SK-N-SH (cell line): ENCODE data around the gene RPS8. TPM values are rescaled to one million over a fixed set of nuclear protein-coding genes. Genes with fewer than 3 reads are reported as not detected.

Experiments used
- CTCF ChIA-PET: fragments of 300-600, 350-600 bp; formaldehyde crosslinking; extraction: SDS; loops from one replicate; lab custom pipeline; 2021; lab: Yijun Ruan, JAX
- POLR2A ChIA-PET: fragments of 350-600 bp; sonication (Branson Sonifier 250); formaldehyde crosslinking; extraction: SDS; loops from one replicate; lab custom pipeline; 2020; ENCODE audit warnings: antibody characterized with exemption, inconsistent platforms; lab: Yijun Ruan, JAX
- DNase-seq: peaks from one replicate; pipeline ENCODE4 v3.0.0; 2012
- H2AFZ ChIP-seq: fragments of 200-600 bp; sonication (generic); 2 replicates; pipeline ENCODE4 v1.8.1; 2016; ENCODE audit warnings: antibody characterized with exemption, mild to moderate bottlenecking, low read depth
- H3F3A ChIP-seq: fragments of 200-600 bp; sonication (generic); replicated peaks from 2 replicates; pipeline ENCODE3; 2016; ENCODE audit warnings: antibody characterized with exemption, mild to moderate bottlenecking; ENCODE audit not compliant: insufficient read depth
- H3K27ac ChIP-seq, 2 experiments: fragments of 200-500 bp in 1 of 2; fragments of 200-600 bp in 1 of 2; sonication (Bioruptor generic) in 1 of 2; sonication (generic), shearing (Covaris generic) in 1 of 2; 2 replicates each; pipeline versions ENCODE4 v1.5.1 to v1.6.1; 2014 to 2016; ENCODE audit warnings: low read depth in 2 of 2, inconsistent platforms in 1 of 2, low read length in 1 of 2, mild to moderate bottlenecking in 1 of 2, mixed read lengths in 1 of 2
- H3K27me3 ChIP-seq: fragments of 200-600 bp; sonication (generic), shearing (Covaris generic); 2 replicates; pipeline ENCODE4 v1.6.1; 2016; ENCODE audit warnings: mixed run types; ENCODE audit not compliant: insufficient read depth
- H3K36me3 ChIP-seq, 2 experiments: fragments of 200-500 bp in 1 of 2; fragments of 200-600 bp in 1 of 2; sonication (Bioruptor generic) in 1 of 2; sonication (generic) in 1 of 2; replicated peaks in 1 of 2; 2 replicates each; pipeline versions ENCODE3 to v1.5.1; 2014 to 2016; ENCODE audit warnings: low read length in 1 of 2, mild to moderate bottlenecking in 1 of 2; ENCODE audit not compliant: insufficient read depth in 2 of 2, control insufficient read depth in 1 of 2
- H3K4me1 ChIP-seq, 2 experiments: fragments of 200-500 bp in 1 of 2; fragments of 200-600 bp in 1 of 2; sonication (Bioruptor generic) in 1 of 2; sonication (generic), shearing (Covaris generic) in 1 of 2; 2 replicates each; pipeline versions ENCODE4 v1.5.1 to v1.6.1; 2014 to 2016; ENCODE audit warnings: low read depth in 1 of 2, low read length in 1 of 2, mixed run types in 1 of 2; ENCODE audit not compliant: insufficient read depth in 2 of 2, control insufficient read depth in 1 of 2
- H3K4me2 ChIP-seq: fragments of 200-600 bp; sonication (generic), shearing (Covaris generic); 2 replicates; pipeline ENCODE4 v1.6.1; 2017; ENCODE audit warnings: mixed run types
- H3K4me3 ChIP-seq, 2 experiments: fragments of 200-500 bp in 1 of 2; fragments of 200-600 bp in 1 of 2; sonication (Bioruptor generic) in 1 of 2; sonication (generic), shearing (Covaris generic) in 1 of 2; 2 replicates each; pipeline versions ENCODE4 v1.5.1 to v1.8.1; 2014 to 2016; ENCODE audit warnings: low read depth in 2 of 2, inconsistent platforms in 1 of 2, low read length in 1 of 2, mild to moderate bottlenecking in 1 of 2, mixed read lengths in 1 of 2, moderate library complexity in 1 of 2
- H3K79me2 ChIP-seq: fragments of 200-600 bp; sonication (generic); 2 replicates; pipeline ENCODE4 v1.8.1; 2017; ENCODE audit warnings: mild to moderate bottlenecking; ENCODE audit not compliant: insufficient read depth
- H3K9ac ChIP-seq: fragments of 200-600 bp; sonication (generic); 2 replicates; pipeline ENCODE4 v1.6.1; 2017; ENCODE audit warnings: mixed run types
- H3K9me2 ChIP-seq: fragments of 200-600 bp; sonication (generic); 2 replicates; pipeline ENCODE4 v1.6.1; 2017; ENCODE audit warnings: mixed run types
- H3K9me3 ChIP-seq: fragments of 200-600 bp; sonication (generic); 2 replicates; pipeline ENCODE4 v1.6.1; 2017; ENCODE audit warnings: mixed run types, mild to moderate bottlenecking, moderate library complexity
- H4K20me1 ChIP-seq: fragments of 200-600 bp; sonication (generic); 2 replicates; pipeline ENCODE4 v1.6.1; 2017; ENCODE audit warnings: mild to moderate bottlenecking, mixed run types; ENCODE audit not compliant: insufficient read depth
- CHD2 ChIP-seq: fragments of 150-350 bp; IDR thresholded peaks from 2 replicates; pipeline ENCODE4 v1.6.1; 2018; ENCODE audit warnings: low read length; ENCODE audit not compliant: partially characterized antibody
- EZH2phosphoT487 ChIP-seq: fragments of 200-600 bp; sonication (generic); IDR thresholded peaks from 2 replicates; pipeline ENCODE4 v1.6.1; 2017; ENCODE audit warnings: low read depth, mixed run types, mild to moderate bottlenecking, antibody characterized with exemption, moderate library complexity, borderline replicate concordance
- FOSL2 ChIP-seq: IDR thresholded peaks from 2 replicates; pipeline ENCODE4 v1.4.0; 2012; ENCODE audit warnings: low read depth, mild to moderate bottlenecking, moderate library complexity, borderline replicate concordance
- FOXM1 ChIP-seq: IDR thresholded peaks from 2 replicates; pipeline ENCODE4 v1.4.0; 2012; ENCODE audit warnings: low read depth, mild to moderate bottlenecking
- GATA2 ChIP-seq: sonication (generic); formaldehyde crosslinking; IDR thresholded peaks from 2 replicates; pipeline ENCODE4 v1.5.0; 2020; ENCODE audit warnings: mild to moderate bottlenecking, missing genetic modification reagents
- JUND ChIP-seq: IDR thresholded peaks from 2 replicates; pipeline ENCODE4 v1.4.0; 2012
- MXI1 ChIP-seq: IDR thresholded peaks from 2 replicates; pipeline ENCODE4 v1.6.1; 2012; ENCODE audit warnings: mild to moderate bottlenecking, low read depth, low read length, improper control_type of control experiment
- PBX3 ChIP-seq: IDR thresholded peaks from 2 replicates; pipeline ENCODE4; 2012
- RCOR1 ChIP-seq: fragments of 150-350 bp; IDR thresholded peaks from 2 replicates; pipeline ENCODE4 v1.6.1; 2017; ENCODE audit warnings: antibody characterized with exemption, low read length
- RXRA ChIP-seq: IDR thresholded peaks from 2 replicates; pipeline ENCODE4 v1.4.0; 2012; ENCODE audit warnings: low read depth, mild to moderate bottlenecking, borderline replicate concordance
- TEAD4 ChIP-seq: IDR thresholded peaks from 2 replicates; pipeline ENCODE4 v1.4.0; 2012; ENCODE audit warnings: mild to moderate bottlenecking, borderline replicate concordance; ENCODE audit not compliant: insufficient read depth
- YY1 ChIP-seq: IDR thresholded peaks from 2 replicates; pipeline ENCODE4 v1.4.0; 2012; ENCODE audit warnings: low read depth, mild to moderate bottlenecking
- ZBTB33 ChIP-seq: IDR thresholded peaks from 2 replicates; pipeline ENCODE4 v1.4.0; 2012; ENCODE audit warnings: low read depth, borderline replicate concordance
- WGBS: methylation state at CpG from one replicate; pipeline ENCODE4 v1.1.6; 2017; ENCODE audit warnings: low lambda C conversion rate; 5-methylcytosine and 5-hydroxymethylcytosine counted together
- polyA plus RNA-seq, 3 experiments: library from polyadenylated mRNA; depleted of rRNA; stranded (reverse); fragments of >200 nt; gene quantifications; 2 replicates each; pipeline ENCODE4 v1.2.3, GENCODE V29; 2012
- TF ChIP-seq, protein P1 (sequence below): IDR thresholded peaks from 2 replicates; pipeline ENCODE4 v1.4.0; 2012; ENCODE audit warnings: low read depth, borderline replicate concordance

The RPS8 gene
- polyA plus RNA-seq, 1 of the 3 experiments (the other 2 are of a cell fraction) = 3,303 TPM

GRCh38 chr1:44811234-44811633 lies 35.9 kb downstream of the RPS8 start:
- H3K9me2 ChIP-seq = no peaks in the 10 kb centered on the region
- peak overlapping the region; percentile 94; the same call in 1 of the 2 replicates for H3K9ac ChIP-seq
- H3K27ac ChIP-seq = peak overlapping the region; percentile 71 to 100
- no peaks in the 10 kb centered on the region for H4K20me1 ChIP-seq
- H3K27me3 ChIP-seq = no peaks in the 10 kb centered on the region
- POLR2A ChIA-PET = no interaction called here
- peaks cover 12 to 32% of the 10 kb centered on the region in 2 experiments for H3K36me3 ChIP-seq
- H3K9me3 ChIP-seq = no peaks in the 10 kb centered on the region
- peaks cover 40% of the 10 kb centered on the region for H3K79me2 ChIP-seq
- no peak overlapping the region for H2AFZ ChIP-seq
- peak overlapping the region; percentile 76 for H3K4me2 ChIP-seq
- 71% methylated on average over 8 of the region's 8 CpGs for WGBS
- TF ChIP-seq YY1 = no peak
- TF ChIP-seq GATA2 (CRISPR knock-in tag) = no peak
- no peak for TF ChIP-seq EZH2phosphoT487
- TF ChIP-seq RCOR1 = no peak
- TF ChIP-seq MXI1 = no peak
- TF ChIP-seq, protein P1, sequence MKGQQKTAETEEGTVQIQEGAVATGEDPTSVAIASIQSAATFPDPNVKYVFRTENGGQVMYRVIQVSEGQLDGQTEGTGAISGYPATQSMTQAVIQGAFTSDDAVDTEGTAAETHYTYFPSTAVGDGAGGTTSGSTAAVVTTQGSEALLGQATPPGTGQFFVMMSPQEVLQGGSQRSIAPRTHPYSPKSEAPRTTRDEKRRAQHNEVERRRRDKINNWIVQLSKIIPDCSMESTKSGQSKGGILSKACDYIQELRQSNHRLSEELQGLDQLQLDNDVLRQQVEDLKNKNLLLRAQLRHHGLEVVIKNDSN = no peak
- no peak for TF ChIP-seq FOXM1
- no peak for TF ChIP-seq CHD2
- no peak for TF ChIP-seq PBX3
- no peak for TF ChIP-seq RXRA
- no peak for TF ChIP-seq TEAD4
- TF ChIP-seq FOSL2 = no peak
- no peak for TF ChIP-seq JUND
- no peak for TF ChIP-seq ZBTB33
- TF ChIP-seq, all 33 proteins: peak for 0
- Histone ChIP-seq H3F3A (peaks cover 65% of the 10 kb centered on the region), H3K4me1 (peaks cover 56 to 72% of the 10 kb centered on the region in 2 experiments; a peak in 3 of 4 replicates), H3K4me3 (peak overlapping the region in 1 of 2 experiments; percentile 10; a peak in 1 of 4 replicates)
- DNase-seq = no peak
- CTCF ChIA-PET = interaction anchor here (0.9 to 1.1 kb wide), 2 partner anchors 10 to 11 kb away, joined by 3 to 4 read pairs; partner anchors contain the start of gene PLK3
